Muscle of back (tissue), 11 donors: ENCODE measurements around the gene DCUN1D1. TPM values are rescaled to one million over a fixed set of nuclear protein-coding genes. Genes with fewer than 3 reads are reported as not detected.

Source experiments
- DNase-seq, 3 donors: peaks; one replicate each; pipeline versions ENCODE4 v3.0.0 to v3.0.0-alpha.2; 2013
- polyA plus RNA-seq, 10 donors: library from polyadenylated mRNA; unstranded; fragments of 120-200 nt; gene quantifications; one replicate each; pipeline ENCODE4 v1.2.1, GENCODE V29; 2013; ENCODE audit not compliant: insufficient read length in 10 of 10

The DCUN1D1 gene
- polyA plus RNA-seq, 10 donors = 24.1 to 38.7 (median 35.6) TPM

DNA sequence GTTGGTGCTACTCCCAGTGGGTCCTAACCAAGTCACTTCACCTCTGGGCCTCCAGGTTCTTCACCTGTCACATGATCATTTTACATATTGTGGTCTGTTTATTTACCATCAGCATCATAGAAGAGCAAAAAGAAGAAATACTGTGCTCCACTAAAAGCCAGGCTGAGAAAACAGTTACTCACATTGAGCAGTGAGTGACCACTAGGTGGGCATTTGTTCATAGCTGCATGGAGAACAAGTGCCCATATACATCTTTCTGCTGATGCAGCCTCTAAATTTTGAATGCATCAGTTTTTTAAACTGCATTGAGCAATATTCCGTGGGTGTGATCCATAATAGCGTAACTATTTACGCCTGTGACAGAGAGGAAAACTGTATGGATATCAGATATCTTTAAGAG, 76.2 kb downstream of the DCUN1D1 start:
- no peak for DNase-seq

GRCh38 chr3:182902236-182902635, 78.1 kb downstream of the DCUN1D1 start:
- no peak for DNase-seq

- DNase-seq = no peak
Measured at GRCh38 chr3:182896553-182896952, 83.8 kb downstream of the DCUN1D1 start.

- no peak for DNase-seq
Measured at GRCh38 chr3:182895513-182896112, 84.7 kb downstream of the DCUN1D1 start.

DNA sequence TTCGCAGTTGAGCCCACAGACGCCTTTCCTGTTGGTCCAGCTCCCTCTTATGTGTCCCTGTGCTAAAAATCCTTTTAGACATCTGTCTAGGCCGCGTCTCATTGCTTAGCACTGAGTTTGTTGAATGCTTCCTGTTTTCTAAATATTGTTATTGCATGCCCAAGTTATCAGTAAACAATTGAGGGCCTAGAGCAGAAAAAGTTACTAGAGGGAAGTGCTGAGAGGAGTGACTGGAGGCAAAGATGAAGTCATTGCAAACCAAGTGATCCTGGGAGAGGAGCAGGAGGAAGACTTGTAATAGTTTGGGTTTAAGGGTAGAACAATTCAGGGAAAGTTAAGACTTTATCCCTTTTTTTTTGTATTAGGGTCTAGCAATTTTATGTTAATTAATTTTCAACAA, 88.1 kb downstream of the DCUN1D1 start:
- DNase-seq = no peak

- DNase-seq = no peak
Measured at GRCh38 chr3:182891364-182891763, 89.0 kb downstream of the DCUN1D1 start.

GRCh38 chr3:182889948-182890629, 90.2 kb downstream of the DCUN1D1 start:
- DNase-seq = no peak

Other genes with a start within 250 kb of the DCUN1D1 start
- gene ATP11B, start 187.0 kb downstream of the DCUN1D1 start, polyA plus RNA-seq = 10 to 100 TPM; 39.5 to 54.7 (median 46.6) TPM
- 10 to 100 TPM; 10.2 to 19.7 (median 14.6) TPM for gene MCCC1, start 119.0 kb upstream of the DCUN1D1 start, polyA plus RNA-seq
- under 1 TPM; 0.05 to 0.47 (median 0.15) TPM for gene LAMP3, start 182.2 kb upstream of the DCUN1D1 start, polyA plus RNA-seq